GM12875 (cell line): ENCODE measurements around the gene POLR1C.

Experiments used
- H3K4me3 ChIP-seq: one replicate; pipeline ENCODE4 v1.5.1; 2011; ENCODE audit warnings: low read depth, low read length, control low read depth
- CTCF ChIP-seq: IDR thresholded peaks from 2 replicates; pipeline ENCODE4 v1.5.1; 2011; ENCODE audit warnings: low read depth, mild to moderate bottlenecking, control low read depth, inconsistent platforms, low read length, moderate library complexity, borderline replicate concordance; ENCODE audit not compliant: insufficient read depth

Gene POLR1C

GRCh38 chr6:43511824-43512415 is 5.0 kb upstream of the POLR1C start:
- no peak for TF ChIP-seq CTCF
- H3K4me3 ChIP-seq: no peak overlapping the region

GRCh38 chr6:43515808-43516207 is 1.1 kb upstream of the POLR1C start:
- no peak for TF ChIP-seq CTCF
- H3K4me3 ChIP-seq: peak overlapping the region; percentile 70

- no peak for TF ChIP-seq CTCF
- H3K4me3 ChIP-seq: peak overlapping the region; percentile 70
Measured at GRCh38 chr6:43516367-43516696, 557 bp upstream of the POLR1C start.

- H3K4me3 ChIP-seq: peak overlapping the region; percentile 70
- no peak for TF ChIP-seq CTCF
Measured at GRCh38 chr6:43517505-43518357, 842 bp downstream of the POLR1C start.

- no peak overlapping the region for H3K4me3 ChIP-seq
- TF ChIP-seq CTCF: no peak
Measured at GRCh38 chr6:43520097-43520496, 3.2 kb downstream of the POLR1C start.

GRCh38 chr6:43521836-43522235 is 4.9 kb downstream of the POLR1C start:
- H3K4me3 ChIP-seq: no peak overlapping the region
- TF ChIP-seq CTCF: no peak
